GM10847 (cell line): ENCODE measurements around the gene SYT14.

Experiments
- POLR2A ChIP-seq: IDR thresholded peaks from 2 replicates; pipeline ENCODE4 v1.6.1; 2011; ENCODE audit not compliant: insufficient read length; ENCODE audit errors: extremely low read depth

SYT14 gene

DNA sequence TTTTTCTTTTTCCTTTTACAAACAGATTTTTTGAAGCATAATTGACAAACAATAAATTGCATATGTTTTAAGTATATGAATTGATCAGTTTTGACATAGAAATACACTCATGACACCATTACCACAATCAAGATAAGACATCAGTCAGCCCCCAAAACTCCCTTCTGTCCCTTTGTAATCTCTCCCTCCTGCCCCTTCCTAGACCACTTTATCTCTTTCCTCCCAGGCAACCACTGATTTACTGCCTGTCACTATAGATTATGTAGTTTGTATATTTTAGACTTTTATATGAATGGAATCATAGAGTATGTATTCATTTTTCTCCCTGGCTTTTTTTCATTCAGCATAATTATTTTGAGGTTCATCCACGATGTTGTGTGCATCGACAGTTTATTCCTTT is 6.9 kb upstream of the SYT14 start:
- TF ChIP-seq POLR2A = no peak

DNA sequence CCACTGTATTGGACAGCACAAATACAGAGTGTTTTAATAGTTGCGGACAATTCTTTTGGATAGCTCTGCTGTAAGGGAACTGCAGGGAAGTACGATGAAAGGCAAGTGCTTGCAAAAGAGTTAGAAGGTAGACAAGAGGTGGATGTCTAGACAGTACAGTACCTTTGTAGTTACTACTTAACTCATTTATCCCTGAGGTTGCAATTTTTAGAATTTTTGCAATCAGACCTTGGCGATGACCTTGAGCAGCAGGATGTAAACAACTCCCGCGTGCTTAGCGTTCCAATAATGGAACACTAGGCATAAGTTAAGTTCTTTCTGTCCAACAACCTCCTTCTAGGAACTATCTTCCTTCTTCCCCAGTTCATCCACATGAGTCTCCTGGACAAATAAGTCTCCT is 1.9 kb upstream of the SYT14 start:
- no peak for TF ChIP-seq POLR2A

DNA sequence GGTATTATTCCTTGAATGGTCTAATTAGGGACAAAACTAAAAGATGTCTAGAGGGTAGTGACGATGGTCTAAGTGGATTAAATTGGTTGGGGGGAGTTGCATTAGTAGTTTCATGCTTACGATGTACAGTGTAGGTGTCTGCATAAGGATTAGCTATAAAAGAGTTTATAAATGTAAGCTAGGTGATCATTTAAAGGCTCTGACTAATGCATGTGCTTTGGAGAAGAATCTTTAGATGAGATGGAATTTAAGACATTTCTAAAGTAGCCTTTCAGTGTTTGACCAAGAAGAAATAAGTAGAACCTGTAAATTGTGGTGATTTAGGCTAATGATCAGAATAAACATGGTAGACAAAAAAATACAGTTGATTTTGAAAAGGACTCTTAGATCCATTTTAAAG is 7.4 kb downstream of the SYT14 start:
- TF ChIP-seq POLR2A = no peak

DNA sequence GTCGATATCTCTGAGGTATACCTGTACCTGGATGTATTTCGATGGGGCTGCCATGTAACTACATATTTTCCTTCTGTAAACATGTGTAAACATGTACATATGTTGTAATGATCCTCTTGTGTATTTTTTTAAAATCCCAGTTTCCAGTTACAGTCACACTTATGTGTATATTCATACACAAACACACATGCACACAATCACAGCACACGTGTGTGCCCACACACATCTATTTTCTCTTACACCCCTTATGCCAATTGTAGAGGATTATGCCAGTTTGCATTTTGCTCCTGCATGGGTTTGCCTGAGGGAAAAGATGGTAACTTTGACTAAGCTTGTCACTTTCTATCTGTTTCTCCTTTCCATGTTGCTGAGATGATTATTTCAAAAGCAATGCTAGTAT is 10.1 kb downstream of the SYT14 start:
- no peak for TF ChIP-seq POLR2A

DNA sequence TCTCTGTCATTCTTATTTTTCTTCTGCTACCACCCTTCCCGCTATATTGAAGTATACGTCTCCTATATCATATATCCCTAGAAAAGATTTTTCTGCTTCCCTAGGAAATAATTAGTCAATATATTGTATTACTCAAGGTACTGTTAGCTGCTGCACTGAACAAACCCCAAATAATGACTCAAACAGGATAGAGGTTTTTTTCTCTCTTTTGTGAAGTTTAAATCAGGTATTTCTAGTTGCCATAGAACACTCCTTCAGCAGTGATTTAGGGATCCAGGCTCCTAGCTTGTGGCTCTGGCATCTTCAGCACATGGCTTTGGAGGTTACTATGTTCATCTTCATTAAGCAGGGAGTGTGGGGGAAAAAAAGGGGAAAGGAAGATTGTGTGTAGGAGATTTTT is 18.1 kb downstream of the SYT14 start:
- TF ChIP-seq POLR2A = no peak

DNA sequence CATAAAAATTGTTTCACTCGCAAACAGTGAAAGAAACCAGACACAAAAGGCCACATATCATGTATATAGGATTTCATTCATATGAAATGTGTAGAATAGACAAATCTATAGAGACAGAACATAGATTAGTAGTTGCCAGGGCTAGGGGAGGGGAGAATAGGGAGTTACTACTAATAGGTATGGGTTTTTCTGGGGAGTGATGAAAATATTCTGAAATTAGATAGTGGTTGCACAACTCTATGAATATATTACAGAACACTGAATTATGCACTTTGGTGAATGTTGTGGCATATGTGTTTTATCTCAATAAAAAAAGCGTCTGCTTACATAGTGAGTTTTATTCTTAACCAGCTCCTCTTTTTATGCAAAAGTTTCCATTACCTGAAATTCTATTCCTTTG is 21.6 kb downstream of the SYT14 start:
- no peak for TF ChIP-seq POLR2A

DNA sequence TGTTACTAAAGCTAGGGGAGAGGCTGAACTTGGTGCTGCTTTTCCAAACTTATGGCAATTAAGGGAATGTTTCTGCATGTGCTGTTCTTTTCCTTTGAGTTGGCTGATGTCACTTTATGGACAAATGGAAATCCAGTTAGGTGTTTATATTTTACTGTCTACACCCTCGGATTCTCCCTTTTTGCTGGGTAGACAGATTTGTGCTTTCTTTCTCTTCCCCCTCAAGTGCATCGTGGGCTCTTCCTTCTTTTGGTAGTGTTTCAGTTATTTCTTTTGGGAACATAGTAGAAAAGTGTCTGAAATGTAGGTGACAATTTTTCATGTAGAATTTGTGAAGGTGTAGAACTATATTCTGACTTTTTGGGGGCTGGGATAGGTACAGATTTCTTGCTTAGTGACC is 22.9 kb downstream of the SYT14 start:
- TF ChIP-seq POLR2A = no peak

DNA sequence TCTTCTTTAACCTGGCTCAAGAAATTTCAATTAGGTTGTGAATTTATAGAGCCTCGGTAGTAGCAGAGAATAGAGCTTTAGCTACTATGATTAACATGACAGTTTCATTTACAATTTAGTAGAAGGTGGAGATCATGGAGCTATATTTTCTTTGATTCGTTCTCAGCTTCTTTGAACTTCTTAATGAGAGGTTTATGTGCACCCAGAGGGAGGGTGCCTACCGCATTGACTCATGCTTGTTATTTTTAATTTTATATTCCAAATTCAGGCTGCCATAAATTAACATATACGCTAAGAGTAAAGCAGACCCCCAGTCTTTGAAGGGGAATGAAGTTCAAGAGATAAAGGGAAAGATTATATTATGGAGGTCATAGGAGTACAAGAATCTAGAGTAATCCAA is 24.4 kb downstream of the SYT14 start:
- no peak for TF ChIP-seq POLR2A

DNA sequence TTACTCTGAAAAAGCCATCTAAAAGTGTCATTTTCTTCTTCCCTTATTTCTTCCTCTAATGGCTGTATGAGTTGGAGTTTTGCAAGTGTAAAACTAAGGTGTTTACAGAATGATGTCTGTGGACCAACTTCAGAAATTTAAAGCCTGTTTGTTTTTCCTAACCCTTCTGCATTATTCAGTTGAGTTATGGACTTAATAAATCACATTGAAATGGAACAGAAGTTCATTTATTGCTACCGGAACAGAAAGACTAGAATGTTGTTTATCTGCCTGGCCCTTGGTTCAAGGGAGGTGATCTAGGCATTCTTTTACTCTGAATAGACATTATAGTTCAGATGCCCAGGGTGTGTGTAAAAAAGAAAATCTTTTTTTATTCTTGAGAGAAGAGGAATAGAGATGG is 24.8 kb downstream of the SYT14 start:
- TF ChIP-seq POLR2A = no peak

DNA sequence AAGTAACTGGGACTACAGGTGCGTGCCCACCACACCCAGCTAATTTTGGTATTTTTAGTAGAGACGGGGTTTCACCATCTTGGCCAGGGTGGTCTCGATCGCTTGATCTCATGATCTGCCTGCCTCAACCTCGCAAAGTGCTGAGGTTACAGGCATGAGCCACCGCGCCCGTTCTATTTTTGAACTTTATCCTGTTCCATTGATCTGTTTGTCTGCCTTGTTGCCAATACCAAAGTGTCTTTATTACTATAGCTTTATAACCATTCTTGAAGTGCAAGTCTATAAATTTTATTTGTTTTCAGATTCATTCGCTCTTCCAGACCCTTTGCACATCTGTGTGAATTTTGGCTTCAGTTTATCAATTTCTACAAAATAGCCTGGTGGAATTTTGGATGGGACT is 28.0 kb downstream of the SYT14 start:
- TF ChIP-seq POLR2A = no peak

DNA sequence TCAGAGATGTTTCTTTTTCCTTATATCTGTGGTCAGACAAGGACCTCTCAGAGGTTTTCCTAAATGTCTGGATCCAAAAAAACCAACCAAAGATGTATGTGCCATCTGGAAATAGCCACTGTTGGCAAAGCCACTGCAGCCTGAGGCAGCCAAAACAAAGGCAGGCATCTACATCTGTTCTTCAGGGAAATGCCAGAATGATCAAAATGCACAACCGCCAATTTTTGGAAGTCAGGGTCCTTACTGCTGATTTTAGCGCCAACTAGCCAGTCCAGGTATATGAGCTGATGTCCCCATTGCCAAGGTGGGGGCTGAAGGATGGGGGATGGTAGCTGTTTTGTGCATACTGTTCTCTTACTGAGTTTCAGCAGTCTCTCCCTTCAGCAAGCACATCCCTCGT is 45.9 kb downstream of the SYT14 start:
- TF ChIP-seq POLR2A = no peak

DNA sequence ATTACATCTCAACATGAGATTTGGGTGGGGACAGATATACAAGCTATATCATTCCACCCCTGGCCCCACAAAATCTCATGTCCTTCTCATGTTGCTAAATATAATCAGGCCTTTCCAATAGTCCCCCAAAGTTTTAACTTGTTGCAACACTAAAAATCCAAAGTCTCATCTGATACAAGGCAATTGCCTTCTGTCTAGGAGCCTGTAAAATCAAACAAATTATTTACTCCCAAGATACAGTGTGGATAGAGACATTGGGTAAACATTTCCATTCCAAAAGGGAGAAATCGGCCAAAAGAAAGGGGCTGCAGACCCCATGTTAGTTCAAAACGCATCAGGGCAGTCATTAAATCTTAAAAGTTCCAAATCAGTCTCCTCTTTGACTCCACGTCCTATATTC is 47.0 kb downstream of the SYT14 start:
- TF ChIP-seq POLR2A = no peak

DNA sequence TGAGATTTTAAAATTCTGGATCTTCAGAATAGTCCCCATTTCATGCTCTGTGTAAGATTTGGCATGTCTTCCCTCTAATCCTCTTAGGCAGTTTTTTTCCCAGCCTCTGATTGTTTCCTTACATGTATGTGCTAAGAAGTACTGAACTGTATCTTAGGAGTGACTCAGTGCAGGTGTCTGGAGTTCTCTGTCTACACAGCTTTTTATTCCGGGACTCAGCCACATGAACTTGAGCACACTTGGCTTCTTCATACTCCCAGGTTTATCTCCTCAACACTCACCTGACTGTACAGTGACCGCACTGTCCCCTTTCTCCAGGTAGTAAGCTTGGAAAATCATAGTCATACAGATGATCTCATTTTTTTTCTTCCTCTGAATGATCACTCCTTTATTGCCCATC is 50.7 kb downstream of the SYT14 start:
- TF ChIP-seq POLR2A = no peak

DNA sequence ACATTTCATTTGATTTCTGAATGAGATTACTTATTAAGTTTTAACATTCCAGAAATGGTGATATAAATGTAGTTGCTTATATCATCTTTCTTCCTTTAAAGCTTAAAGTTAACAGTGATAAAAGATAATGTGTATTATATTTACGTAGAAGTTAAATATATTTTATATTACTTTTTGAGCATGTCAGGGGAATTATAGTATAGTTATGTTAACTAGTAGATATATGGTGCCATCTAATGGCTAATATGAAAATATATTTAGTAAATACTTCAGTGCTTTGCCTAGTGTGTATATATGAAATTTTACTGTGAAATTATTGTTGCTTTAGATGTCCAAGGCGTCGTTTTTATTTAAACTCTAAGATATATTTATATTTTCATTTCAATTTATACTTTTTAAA is 51.5 kb downstream of the SYT14 start:
- no peak for TF ChIP-seq POLR2A

DNA sequence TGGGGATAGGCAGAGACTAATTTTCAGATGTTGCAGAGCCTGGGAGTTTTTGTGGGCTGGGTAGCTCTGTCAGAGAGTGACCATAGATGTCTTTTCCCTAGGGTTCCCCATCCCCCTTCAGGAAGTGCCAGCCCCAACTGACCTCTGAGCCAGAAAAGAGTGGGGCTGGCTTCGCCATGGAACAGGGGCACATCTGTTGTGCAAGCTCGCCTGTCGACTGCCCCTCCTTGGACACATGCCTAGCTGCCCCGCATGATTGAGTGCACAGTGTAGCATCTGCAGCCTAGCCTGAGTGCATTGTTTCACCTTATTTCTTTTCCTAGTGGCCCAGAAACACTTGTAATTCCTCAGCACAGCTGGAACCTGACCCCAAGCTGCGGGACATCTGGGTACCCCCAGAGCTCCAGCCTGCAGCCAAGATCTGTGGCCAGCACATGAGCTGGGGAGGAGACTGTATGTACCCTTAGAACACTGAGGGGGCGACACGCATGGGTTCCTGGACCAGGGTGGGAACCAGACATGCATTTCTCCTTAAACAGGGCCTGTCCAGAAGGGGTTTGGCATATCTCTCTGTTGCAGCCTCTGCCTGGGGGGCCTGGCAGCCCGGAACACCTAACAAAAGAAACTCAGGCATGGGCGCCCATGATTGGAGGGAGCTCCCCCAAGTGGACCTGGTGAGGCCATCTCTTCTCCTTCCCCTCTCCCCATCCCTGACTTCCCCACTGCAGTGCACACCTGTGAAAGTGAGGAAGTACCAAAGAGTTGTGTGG is 55.2 kb downstream of the SYT14 start:
- TF ChIP-seq POLR2A = no peak

DNA sequence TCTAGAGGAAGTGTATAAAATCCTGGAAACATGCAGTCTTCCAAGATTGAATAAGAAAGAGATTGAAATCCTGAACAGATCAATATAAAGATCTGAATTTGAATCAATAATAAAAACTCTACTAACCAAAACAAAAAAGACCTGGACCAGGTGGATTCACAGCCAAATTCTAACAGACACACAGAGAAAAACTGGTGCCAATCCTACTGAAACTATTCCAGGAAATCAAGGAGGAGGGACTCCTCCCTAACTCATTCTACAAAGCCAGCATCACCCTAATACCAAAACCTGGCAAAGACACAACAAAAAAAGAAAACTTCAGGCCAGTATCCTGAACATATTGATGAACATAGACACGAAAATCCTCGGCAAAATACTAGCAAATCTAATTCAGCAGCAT is 58.3 kb downstream of the SYT14 start:
- TF ChIP-seq POLR2A = no peak

DNA sequence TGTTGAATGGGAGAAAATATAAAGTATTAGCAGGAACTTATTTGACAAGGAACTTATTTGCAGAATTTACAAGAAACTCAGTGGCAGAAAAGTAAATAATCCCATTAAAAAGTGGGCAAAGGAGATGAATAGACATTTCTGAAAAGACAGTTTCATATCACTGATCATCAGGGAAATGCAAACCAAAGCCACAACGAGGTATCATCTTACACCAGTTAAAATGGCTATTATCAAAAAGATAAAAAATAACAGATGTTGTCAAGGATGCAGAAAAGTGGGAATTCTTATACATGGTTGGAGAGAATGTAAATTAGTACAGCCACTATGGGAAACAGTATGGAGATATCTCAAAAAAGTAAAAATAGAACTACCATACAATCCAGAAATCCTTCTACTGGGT is 61.0 kb downstream of the SYT14 start:
- TF ChIP-seq POLR2A = no peak
